GM19372 (cell line): ENCODE results near the gene PRDM7.
"Not testable (repeated sequence)": the region's sequence is repeated elsewhere in the genome, so short reads cannot be mapped to it uniquely, and the experiment has no call there.

ENCODE experiments used
- ATAC-seq: cut with Tn5 transposase; IDR thresholded peaks from one replicate; pipeline ENCODE4 v1.9.1; 2021; ENCODE audit warnings: mild to moderate bottlenecking, low read depth, moderate library complexity; ENCODE audit not compliant: unreplicated experiment

PRDM7 gene

DNA sequence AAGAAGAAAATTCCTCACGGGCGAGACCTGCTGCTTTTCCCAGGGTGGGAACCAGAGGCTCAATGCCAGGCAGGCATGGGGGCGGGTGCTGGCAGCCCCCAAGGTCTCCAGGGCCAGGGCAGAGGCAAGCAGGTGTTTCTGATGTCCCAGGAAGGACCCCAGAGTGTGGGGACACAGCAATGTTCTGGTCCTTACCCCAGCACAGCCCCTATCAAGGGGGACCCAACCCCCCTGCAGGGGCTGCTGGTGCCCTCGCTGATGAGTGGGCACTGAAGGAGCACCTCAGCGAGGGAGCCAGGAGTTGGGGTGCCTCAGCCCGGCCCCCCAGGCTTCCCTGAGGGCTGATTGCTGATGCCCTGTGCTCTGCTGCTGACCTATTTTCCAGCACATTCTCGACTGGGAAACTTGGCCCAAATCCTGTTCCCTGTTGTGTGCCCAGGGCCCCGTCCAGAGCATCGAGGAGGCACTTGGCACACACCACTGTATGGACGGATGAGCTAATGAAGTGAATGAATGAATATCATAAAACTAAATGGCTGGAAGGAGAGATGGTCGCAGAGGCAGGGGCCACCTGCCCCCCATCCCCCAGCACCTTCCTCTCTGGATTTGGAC, 60.7 kb downstream of the PRDM7 start:
- ATAC-seq, result no peak

DNA sequence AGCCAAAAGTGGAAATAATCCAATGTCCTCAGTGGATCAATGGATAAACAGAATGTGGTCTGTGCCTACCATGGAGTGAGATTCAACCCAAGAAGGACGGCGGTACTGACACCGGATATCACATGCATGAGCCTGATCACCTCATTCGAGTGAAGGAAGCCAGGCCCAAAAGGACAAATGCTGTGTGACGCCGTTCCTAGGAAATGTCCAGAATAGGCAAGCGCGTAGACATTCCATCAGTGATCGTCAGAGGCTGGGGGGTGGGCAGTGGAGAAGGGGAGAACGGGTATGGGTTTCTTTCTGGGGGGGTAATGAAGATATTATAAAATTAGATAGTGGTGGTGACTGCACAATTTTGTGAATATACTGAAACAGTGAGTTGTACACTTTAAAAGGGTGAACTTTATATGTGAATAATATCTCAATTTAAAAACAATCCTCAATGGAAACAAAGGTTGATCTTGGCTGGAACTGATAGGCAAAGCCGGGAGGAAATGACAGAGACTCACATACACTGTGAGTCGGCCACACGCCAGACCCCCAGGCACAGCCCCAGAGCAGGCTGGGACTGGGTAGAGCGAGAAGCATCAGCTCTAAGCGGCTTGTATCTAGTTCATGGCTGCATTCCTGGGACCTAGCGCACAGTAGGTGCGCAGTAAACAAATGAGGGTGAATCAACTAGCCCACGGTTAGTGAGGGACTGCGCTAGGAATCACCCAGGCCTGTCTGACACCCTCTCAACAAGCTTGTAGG, 61.4 kb downstream of the PRDM7 start:
- ATAC-seq, result no peak

DNA sequence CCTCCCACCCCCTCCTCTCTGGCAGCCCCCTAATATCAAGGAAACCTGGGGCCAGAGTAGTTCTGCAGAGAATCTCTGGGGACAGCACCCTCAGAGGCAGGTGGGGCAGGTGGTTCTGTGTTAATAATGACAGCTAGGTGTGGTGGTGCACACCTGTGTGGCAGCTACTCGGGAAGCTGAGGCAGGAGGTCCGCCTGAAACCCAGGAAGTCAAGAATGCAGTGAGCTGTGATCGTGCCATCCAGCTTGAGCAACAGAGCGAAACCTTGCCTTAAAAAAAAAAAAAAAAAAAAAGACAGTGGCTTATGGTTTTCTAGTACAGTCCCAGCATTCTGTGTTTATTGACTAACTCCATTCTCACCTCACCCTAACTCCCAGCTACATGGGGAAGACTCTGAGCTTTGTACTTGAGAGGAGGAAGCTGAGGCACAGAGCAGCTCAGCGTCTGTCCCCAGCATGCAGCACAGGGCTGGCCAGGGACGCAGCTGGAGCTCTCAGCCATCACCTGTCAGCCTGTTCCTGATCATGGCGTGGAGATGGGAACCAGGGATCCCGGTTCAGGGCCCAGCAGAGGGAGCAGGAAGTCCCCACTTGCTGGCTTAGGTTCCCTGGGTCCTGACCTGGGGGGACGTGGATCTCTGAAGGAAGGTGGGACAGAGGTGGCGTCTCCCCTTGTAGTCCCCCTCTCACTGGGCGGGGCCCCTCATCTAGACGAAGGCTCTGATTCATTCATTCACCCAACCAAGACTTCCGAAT, 64.0 kb downstream of the PRDM7 start:
- ATAC-seq, result no peak

DNA sequence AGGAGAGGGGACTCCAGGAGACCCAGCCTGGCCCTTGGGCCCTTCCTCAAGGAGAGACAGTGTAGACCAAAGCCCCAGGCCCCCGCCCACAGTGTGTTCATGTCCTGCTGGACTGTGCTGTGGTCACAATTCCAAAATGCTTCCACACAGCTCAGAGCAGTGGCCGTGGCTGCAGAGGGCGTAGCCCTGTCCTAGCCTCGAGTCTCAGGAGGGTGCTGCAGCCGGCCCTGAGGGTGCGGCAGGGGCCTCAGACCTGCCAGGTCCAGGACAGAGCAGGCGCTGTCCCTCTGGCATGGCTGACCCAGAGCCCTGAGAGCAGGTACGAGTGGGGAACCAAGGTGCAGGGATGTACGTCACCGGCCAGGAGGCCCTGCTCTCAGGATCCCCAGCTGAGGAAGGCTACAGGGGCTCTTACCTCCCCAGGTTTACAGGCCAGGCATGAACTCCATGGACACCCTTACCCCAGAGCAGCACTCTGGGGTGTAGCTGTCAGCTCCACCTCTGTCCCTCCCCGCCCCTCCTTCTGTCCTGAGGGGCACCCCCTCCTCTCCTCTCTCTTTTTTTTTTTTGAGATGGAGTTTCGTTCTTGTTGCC, 65.1 kb downstream of the PRDM7 start:
- ATAC-seq, result no peak

DNA sequence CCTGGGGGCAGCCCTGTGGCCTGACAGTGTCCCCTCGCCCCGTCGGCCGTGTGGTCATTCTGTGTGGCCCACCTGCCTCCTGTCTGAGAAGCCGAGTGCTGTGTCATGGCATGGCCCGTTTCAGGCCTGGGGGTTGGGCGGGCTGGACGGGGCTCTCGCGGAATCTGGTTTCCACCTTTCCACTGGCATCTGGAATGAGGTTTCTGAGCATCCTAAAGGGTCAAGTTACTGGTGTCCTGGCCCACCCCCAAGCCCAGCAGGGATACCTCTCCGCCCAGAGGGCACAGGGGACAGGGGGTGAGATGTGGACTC, 65.7 kb downstream of the PRDM7 start:
- ATAC-seq, result no peak

DNA sequence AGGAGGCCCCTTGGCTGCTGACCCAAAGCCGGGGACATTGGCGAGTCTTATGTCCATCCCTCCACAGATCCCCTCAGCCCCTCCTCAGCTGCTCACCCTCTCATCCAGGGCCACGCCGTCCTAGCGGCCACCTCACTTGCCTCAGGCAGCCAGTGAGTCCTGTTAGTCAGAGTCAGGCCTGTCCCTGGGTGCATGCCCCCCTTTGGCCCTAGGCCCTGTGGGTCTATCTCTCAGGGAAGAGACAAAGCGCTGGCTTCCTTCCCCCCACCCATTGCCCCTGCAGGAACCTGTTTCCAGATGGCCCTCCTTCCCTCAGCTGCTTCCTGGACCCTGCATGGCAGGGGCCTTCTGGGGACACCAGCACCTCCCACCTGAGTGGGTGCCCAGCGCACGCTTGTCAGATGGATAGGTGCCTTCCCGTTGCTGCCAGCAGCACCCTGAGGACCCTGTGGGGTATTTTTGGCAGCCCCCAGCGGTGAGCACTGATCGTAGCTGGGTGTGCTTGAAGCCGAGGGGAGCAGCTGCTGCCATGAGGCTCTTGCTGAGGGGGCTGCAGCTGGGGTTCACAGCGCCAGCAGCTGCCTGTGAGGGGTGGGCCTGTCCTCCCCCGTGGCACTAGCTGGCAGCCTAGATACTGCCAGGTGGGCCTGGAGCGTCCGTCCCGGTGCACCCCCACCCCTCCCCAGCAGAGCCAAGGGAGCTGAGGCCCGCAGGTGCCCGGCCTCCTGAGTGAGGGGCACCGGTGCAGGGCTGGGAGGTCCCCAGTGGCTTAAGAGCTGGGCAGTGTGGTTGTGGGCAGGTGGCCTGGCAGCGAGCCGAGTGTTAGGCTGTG, 66.2 kb downstream of the PRDM7 start:
- no peak for ATAC-seq

DNA sequence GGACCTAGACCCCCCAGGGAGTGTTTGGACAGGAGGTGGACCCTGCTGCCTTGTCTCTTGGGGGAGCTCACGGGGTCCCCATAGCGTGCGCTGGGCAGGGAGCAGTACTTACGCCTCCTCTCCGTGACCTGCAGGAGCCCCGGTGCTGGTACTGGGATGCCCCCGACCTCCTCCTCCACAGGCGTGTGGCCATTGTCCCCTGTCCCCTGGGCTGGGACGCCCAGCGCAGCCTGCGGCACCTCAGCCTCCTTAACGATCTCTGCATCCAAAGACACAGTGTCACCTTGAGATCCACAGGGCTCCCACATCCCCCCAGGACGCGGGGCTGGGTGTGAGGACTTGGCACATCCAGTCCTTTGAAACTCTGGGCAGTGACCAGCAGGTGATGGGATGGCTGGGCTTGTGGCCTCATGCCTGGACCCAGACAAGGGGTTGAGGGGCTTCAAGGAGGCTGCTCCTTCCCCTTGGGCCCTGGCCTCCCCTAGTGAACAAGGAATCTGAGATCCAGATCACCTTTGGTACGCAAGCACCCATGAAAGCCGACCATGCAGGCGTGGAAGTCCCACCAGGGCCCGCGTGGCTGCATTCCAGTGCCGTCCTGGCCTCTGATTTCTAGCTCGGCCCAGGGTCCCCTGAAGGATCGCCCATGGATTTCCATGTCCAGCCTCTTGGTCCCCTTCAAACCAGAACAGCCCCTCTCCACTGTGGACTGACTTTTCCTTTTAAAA, 67.8 kb downstream of the PRDM7 start:
- ATAC-seq, result no peak

DNA sequence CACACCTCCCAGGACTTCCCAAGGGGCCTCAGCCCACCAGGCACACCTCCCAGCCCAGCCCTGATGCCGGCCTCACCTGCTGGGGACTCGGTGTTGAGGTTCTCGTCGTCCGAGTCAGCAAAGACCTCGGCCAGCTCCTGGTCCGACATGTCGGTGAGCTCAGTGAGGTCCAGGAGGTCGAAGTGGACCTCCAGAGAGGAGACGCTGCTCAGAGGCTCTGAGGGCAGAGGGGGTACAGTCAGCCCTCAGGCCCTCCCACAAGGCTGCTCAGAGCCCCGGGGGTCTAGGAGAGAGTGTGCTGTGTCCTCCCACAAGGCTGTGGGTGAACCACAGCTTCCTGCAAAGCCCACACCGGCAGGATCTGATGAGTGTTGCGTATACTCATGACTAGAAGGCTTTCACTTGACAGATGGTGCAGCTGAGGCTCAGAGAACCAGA, 68.4 kb downstream of the PRDM7 start:
- ATAC-seq, result no peak

DNA sequence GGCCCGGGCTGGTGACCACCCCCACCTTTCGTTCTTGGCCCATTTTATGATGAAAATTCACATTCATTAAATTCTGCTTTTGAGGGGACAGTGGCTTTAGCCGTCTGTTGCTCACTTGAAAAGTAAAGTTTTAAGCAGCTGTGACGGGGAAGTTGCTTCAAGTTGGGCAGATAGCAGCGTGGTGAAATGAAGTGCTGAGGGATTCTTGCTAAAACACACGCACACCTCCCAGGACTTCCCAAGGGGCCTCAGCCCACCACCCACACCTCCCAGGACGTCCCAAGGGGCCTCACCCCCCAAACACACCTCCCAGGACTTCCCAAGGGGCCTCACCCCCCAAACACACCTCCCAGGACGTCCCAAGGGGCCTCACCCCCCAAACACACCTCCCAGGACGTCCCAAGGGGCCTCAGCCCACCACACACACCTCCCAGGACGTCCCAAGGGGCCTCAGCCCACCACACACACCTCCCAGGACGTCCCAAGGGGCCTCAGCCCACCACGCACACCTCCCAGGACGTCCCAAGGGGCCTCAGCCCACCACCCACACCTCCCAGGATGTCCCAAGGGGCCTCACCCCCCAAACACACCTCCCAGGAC, 69.4 kb downstream of the PRDM7 start:
- not testable (repeated sequence) for ATAC-seq

DNA sequence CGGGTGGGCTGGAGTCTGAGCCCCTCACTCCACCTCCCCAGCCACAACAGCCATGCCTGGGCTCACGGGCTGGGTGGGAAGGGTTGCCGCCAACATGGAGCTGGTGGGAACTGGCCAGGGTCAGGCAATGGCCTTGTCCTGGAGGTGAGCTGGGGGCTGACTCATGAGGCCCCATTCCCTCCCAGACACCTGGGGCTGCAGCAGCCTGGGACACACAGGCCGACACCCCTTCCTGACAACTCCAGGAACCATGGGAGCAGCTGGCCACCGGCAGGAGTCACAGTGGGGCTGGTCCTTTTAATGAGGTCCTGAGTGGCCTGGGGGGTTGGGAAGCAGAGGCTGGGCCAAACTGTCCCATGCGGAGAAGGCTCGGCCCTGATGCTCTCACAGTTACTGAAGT, 70.1 kb downstream of the PRDM7 start:
- no peak for ATAC-seq
